Left renal cortex interstitium (tissue), 4 donors: ENCODE data around the gene EDIL3. TPM values are rescaled to one million over a fixed set of nuclear protein-coding genes. Genes with fewer than 3 reads are reported as not detected.
"Not testable (repeated sequence)": the region's sequence is repeated elsewhere in the genome, so short reads cannot be mapped to it uniquely, and the experiment has no call there.

Experiments used
- DNase-seq, 4 donors: peaks; one replicate each; pipeline ENCODE4 v3.0.0-alpha.2; 2013; ENCODE audit warnings: low read depth in 4 of 4, low spot score in 2 of 4, missing footprints in 1 of 4
- polyA plus RNA-seq, 4 donors: library from polyadenylated mRNA; unstranded; fragments of 120-200 nt; gene quantifications; one replicate each; pipeline ENCODE4 v1.2.1, GENCODE V29; 2013; ENCODE audit not compliant: insufficient read length in 4 of 4

Gene EDIL3
- polyA plus RNA-seq, 4 donors = 44.1 to 61.7 (median 49.6) TPM

DNA sequence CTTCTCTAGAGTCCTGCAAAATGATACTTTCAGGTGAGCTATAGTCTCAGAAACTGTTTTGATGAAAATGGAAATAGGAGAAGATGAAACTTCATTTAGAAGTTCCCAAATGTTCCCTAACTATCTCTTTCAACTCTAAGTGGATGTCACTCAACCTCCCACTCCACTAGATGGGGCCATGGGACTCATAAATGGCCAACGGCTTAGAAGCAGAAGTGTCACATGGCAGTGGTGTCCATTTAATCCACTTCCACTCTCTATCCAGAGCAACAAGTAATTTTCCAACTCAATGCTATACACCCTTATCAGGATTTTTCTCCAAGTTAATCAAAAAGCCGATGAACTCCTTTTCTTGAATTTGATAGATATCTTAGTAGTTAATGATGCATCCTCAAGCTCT is 295.7 kb downstream of the EDIL3 start:
- DNase-seq = no peak

DNA sequence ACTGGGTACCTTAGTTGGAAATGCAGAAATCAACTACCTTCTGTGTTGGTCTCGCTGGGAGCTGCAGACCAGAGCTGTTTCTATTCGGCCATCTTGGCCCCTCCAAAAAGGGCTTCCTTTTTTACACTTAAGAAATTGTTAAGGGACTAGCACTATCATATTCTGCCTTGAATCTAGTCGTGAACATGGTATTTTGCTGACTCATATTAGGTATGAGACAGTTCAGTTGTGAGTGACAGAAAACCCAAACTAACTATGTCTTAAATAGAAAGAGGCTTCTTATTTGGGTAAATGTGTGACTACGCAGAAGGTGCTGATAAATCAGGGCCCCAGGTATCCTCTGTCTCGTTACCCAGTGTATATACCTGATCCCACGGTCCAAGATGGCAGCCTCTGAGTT is 298.2 kb downstream of the EDIL3 start:
- DNase-seq = no peak

DNA sequence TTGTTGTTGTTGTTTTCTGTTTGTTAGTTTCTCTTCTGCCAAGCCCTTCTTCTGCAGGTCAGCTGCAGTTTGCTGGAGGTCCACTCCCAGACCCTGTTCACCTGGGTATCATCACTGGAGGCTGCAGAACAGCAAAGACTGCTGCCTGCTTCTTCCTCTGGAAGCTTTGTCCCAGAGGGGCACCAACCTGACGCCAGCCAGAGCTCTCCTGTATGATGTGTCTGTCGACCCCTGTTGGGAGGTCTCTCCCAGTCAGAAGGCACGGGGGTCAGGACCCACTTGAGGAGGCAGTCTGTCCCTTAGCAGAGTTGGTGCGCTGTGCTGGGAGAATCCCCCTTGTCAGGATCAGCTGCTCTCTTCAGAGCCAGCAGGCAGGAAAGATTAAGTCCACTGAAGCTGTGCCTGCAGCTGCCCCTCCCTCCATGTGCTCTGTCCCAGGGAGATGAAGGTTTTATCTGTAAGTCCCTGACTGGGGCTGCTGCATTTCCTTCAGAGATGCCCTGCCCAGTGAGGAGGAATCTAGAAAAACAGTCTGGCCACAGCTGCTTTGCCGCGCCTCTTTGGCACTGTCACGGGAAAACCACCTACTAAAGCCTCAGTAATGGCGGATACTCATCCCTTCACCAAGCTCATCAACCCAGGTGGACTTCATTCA is 299.2 kb downstream of the EDIL3 start:
- DNase-seq = no peak

DNA sequence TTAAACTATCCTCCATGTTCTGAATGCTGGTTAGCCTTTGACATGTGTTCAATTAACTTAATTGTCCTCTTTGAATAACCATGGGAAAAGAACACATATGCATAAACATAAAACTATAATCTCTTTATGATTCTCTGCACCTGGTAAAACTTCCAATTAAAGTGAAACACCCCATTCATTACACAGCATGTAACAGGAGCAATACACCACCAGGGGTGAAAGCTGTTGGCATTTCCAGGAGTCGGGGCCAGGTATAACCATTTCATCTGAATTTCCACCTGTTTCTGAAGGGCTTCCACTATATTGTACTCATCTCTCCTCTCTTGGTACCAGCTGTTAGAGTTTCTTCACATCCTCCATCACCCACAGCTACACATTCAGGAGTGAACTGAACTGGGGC is 303.8 kb downstream of the EDIL3 start:
- DNase-seq = no peak

DNA sequence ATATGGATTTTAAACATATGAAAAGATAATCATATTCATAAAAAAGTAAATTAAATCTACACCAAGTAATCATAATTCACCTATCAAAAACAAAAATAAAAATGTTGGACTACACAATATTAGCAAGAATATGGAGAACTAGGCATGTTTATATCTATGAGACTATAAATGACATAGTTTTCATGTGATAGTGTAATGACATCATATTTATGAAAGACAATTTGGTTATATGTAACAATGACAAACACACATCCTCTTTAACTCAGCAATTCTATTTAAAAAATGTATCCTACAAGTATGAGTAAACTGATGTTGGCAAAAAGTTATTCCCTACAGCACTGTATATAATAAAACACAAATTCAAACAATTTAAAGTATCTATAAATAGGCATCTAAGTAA is 312.3 kb downstream of the EDIL3 start:
- DNase-seq = no peak

DNA sequence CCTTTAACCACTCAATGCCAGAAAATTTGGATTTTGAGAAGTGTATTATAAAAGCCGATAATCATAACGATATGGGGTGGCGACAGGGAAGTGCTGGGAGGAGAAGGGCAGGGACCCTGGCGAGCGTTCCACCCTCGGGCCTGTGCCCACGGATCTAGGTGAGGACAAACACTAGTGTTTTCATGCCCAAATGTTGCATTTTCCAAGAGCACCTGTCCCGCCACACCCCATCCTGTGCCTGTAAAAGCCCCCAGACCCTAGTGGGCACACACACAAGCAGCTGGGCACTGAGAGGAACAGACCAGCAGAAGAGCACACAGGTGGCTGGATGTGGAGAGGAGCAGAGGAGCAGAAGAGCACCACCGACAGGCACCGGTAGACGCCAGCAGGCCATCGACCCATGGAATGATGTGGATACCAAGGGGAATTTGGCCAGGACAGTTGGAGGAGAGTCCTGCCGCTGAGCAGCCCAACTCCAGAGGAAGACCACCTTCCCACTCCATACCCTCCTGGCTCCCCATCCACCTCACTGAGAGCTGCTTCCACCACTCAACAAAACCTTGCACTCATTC is 315.0 kb downstream of the EDIL3 start:
- DNase-seq = no peak

DNA sequence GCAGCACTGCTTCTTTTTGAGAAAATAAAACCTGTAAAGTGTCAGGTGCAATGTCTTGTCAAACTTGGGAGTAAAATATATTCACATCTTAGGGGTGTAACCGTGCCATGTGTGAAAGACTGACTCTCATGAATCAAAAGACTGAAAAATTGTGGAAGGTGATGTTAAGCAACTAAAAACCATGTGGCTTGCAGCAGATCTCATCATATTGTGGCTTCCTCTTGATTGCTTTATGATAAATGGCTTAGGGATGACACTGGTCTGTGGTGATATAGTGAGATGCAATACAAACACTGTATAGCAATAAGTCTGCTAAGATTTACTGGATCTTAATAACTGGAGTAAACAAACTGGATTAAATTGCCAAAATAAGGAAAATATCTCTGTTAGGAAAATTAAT is 321.6 kb downstream of the EDIL3 start:
- no peak for DNase-seq

DNA sequence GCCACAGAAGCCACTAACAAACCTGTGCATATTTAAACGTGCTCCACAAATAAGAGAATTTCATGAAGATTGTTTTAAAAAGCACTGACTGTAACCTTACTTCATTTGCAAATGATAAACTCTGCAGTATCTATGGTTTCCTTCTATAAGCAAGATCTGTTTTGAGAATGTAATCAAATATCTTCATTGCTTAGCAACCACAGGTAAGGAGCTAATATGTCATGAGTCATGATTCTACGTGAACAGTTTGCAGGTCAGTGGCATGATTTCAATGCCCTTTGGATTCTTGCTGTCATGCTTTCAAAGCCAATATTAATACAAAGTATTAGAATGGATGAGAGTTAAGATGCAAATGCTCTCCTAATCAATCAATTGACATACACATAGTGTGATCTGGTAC is 325.0 kb downstream of the EDIL3 start:
- DNase-seq = no peak

DNA sequence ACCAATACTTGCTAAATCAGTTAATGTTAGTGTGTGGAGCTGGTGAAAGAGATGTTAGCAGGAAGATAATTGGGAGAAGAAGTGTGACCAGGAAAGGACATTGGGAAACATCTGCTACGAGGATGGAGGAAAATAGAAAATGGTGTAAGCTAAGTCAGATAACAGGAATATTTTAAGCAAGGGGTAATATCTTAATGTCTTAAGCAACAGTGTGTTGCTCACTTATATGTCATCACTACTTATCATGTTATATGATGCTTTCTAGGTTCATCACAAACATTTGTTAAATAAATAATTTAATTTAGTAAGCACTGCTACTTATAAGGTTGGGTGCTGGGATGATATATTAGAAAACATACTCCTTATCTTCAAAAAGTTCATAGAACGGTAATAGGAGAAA is 326.1 kb downstream of the EDIL3 start:
- no peak for DNase-seq

DNA sequence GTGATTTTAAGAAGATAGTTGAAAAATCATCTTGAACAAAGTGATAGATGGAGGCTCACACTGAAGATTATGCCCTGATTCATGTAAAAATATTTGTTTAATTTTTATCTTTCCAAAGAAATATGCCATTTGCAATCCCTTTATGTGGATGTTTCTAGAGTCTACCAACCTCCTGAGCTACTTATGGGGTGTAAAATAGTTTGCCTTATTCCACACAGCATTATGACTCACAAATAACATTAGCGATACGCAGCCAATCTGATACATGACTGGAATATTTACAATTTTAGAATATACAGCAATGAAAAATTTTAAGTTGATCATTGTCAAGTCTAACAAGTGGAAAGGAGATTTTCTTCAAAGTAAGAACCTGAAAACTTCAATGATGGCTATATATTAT is 327.5 kb downstream of the EDIL3 start:
- DNase-seq = no peak

DNA sequence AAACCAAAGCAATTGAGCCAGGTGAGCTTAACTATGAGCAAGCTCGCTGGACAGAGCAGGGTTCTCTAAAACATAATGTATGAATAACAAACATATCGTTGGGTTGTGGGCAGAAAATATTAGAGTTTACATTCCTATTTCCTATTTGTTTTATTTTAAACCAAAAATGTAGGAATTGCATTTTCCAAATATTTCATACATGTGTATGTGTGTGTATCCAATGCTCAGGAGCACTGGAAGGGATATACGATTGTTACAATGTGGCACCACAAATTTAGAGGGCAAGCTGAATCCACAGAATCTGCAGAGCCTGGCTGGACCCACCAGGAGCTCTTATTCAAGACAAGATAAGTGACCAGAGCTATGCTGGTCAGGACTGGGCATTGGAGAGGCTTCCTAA is 338.7 kb downstream of the EDIL3 start:
- no peak for DNase-seq

DNA sequence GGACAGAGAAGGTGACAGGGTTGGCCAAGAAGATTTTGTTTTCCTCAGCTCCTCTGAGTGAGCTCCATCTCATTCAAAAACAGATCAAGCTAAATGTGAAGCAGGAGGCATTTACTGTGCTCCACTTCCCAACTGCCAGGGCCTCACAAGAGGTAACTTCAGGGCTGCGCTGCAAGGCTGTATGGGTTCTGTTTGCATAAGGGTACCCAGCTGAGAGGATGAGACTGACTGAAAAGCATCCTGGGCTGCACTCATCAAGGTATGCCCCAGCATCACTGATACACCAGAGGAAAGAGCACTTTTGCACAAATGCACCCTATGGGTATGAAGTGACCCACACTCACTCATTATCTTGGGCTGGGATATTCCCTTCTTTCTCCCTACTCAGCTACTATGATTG is 347.8 kb downstream of the EDIL3 start:
- no peak for DNase-seq

DNA sequence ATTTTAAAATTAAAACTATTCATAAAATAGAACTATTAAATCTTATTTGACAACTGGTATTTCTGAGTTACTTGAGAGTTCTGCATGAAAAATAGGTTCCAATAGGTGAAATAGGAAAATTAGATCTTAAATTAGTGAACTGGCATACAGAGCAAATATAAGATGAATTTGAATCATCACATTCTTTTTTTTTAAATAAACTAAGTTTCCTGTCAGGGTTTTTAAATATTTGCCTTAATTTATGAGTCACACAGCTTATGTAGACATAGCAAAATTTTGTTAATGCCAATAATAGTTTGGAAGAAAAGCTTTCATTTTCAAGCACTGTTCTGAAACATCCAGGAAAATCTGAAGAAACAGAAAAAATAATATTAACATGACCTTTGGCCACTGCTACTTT is 352.4 kb downstream of the EDIL3 start:
- DNase-seq = no peak

DNA sequence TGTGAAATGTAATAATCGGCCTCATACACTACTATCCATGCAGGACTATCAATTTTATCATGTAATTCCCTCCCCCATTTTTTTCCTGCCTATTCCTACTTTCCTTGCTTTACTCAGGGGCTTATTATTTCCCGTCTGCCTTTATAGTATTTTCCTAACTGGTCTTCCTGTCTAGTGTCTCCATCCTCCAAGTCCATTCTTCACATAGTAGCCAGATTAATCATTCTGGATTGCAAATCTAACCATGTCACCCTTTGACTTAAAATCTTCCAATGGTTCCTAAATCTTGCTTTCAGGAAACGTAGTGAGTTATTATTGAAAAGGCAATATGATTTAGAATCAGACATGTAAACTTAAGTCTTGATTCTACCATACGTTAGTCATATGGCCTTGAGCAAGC is 356.6 kb downstream of the EDIL3 start:
- no peak for DNase-seq

DNA sequence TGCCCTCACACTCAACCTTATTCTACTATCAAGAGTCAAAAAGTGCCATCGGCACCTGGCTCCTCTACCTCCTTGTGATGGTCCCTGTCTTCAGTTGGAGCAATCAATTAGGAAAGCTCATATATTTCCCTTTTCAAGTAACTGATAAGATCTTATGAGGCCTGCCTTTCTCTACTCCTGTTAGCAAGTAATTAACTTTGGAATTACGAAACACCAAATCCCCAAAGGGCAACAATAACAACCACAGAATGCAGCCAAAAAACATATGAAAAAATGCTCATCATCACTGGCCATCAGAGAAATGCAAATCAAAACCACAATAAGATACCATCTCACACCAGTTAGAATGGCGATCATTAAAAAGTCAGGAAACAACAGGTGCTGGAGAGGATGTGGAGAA is 366.2 kb downstream of the EDIL3 start:
- not testable (repeated sequence) for DNase-seq

DNA sequence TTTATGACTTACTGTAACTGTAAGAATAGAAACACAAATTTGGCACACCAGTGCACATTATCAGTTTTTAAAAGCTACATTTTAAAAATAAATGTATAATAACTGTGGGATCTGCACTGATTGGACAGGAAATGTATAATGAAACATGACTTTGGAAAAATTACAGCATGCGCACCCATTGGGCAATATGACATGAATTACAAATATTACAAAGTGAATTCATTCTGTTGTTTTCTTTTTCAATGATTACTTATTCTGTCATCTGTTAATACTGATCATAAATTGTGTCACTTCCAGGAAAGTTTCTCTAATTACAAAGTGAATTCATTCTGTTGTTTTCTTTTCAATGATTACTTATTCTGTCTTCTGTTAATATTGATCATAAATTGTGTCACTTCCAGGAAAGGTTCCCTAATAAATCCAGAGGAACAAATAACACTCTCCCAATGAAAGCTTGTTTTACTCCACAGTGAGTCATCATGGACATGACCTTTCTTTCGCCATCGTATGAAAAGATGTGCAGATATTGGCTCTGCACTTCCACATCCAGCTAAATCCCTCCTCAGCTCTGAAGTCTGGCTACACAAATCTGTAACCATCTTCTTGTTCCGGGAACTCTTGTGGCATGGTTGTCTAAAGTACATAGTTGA is 367.0 kb downstream of the EDIL3 start:
- DNase-seq = no peak

DNA sequence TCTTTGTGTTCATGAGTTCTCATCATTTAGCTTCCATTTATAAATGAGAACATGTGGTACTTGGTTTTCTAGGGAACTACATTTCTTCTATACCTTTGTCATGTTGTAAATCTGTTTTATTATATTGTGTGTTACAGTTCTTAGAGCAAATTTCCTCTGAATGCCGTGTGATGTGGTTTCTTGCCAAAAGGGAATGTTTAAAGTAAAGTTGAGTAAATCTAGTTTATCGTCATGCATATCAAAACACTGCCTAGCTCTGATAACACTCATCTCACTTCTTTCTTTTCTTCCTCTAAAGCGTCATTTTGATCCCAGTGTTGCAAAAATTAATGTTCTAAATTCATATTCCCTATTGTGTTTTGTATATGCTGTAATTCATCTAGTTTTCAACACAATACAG is 368.6 kb downstream of the EDIL3 start:
- peak in 1 of 4 donors; percentile 13 for DNase-seq

DNA sequence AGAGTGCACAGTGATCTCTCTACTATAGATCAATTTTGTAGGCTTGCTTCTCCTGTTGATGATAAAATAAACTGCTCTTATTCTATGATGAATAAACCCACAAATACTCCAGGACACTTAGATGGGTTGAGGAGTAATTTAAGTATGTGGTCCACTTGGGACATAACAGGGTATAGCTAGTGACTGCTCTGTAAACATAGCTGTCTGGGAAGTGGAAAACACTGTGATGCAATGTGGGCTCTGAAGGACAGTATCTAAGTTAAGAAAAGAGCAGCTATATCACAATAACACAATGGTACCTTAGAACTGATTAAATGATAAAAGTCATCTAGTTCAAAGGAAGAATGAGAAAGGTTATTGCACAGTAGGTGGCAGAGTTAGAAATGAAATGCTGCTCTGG is 369.7 kb downstream of the EDIL3 start:
- no peak for DNase-seq

DNA sequence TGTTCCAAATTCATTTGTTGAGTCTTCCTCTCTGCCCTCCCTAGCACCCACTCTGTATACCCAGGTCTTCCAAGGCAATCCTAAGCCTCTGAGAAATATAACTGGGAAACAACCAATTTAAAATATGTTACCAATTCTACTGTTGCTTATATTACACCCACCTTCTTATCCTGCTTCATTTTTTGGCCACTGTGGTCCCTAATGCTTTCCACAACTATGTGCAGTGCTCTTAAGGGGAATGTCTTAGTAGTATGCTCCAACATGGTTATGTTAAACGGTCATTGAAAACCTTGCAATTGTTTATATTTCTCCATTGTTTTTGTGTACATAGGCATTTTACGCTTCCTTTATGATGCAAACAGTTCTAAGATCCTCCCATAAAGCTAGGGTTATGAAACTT is 390.9 kb downstream of the EDIL3 start:
- DNase-seq = no peak

DNA sequence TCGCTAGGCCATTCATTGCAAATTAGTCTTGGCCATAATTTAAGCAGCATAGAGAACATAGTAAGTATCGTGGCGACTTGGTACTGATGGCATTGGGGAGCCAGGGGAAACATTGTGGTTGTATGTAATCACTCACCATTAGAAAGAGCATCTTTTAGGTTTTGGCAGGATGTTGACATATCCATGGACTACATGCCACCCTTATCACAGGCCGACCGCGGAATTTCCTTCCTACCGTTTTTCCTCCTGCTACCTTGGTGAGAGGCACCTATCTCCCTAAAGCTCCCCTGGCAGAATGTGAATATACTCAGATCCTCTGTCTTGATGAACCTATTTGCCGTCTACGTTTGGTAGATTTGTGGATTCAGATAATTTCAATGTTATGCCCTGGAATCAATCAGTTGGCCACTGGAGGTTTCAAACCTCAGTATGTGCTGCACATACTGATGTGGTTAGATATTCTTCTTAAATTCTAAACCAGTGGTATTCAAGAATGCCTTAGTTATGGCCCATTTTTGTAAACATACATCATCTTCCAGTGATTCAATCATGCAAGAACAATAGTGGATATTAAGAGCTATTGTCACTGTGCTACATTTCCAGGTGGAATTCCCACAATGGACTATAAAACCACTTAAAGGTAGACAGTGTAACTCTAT is 393.0 kb downstream of the EDIL3 start:
- DNase-seq = no peak

DNA sequence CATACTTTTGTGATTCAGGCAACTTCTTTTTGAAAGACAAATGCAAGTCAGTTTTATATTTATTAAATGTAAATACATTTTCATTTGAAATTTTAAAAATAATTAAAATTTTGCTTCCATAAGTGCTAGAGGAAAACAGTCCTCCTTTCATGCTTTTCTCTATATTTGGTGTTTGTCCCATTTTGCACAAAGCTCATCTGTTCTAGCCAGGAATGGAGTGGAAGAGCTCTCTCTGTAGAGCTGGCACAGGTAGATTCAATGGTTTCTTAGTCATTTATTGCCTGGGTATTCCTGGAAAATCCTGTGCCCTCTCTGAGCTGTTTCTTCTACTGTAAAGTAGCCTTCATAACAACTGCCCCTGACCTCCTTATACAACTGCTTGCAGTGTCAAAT is 396.4 kb downstream of the EDIL3 start:
- no peak for DNase-seq
